CD8-positive, alpha-beta memory T cell (primary cell): ENCODE results near the gene ATF6. TPM values are rescaled to one million over a fixed set of nuclear protein-coding genes. Genes with fewer than 3 reads are reported as not detected.
"Not testable (repeated sequence)": the region's sequence is repeated elsewhere in the genome, so short reads cannot be mapped to it uniquely, and the experiment has no call there.

Experiments
- CTCF ChIA-PET: fragments of 350-600 bp; sonication (Branson Sonifier 250); formaldehyde crosslinking; loops from one replicate; lab custom pipeline; 2021; ENCODE audit warnings: antibody characterized with exemption; lab: Charles Lee
- POLR2A ChIA-PET: fragments of 350-600 bp; sonication (Branson Sonifier 250); formaldehyde crosslinking; loops from one replicate; lab custom pipeline; 2021; ENCODE audit warnings: antibody characterized with exemption; lab: Charles Lee
- DNase-seq, 5 donors: peaks; one replicate each; pipeline versions ENCODE4 v3.0.0 to v3.0.0-alpha.2; 2020 to 2022; ENCODE audit warnings: mixed read lengths in 1 of 5
- H3K27ac ChIP-seq: one replicate; pipeline ENCODE4 v1.7.0; 2013; ENCODE audit warnings: low read depth, mild to moderate bottlenecking, low read length, moderate library complexity
- H3K27me3 ChIP-seq: 2 replicates; pipeline ENCODE4 v1.7.0; 2013; ENCODE audit warnings: low read length, mild to moderate bottlenecking; ENCODE audit not compliant: insufficient read depth, poor library complexity, severe bottlenecking
- H3K36me3 ChIP-seq: 2 replicates; pipeline ENCODE4 v1.7.0; 2013; ENCODE audit warnings: mild to moderate bottlenecking, low read length, moderate library complexity; ENCODE audit not compliant: insufficient read depth
- H3K4me1 ChIP-seq: 2 replicates; pipeline ENCODE4 v1.7.0; 2013; ENCODE audit warnings: mild to moderate bottlenecking, low read length, moderate library complexity; ENCODE audit not compliant: insufficient read depth
- H3K4me3 ChIP-seq: 2 replicates; pipeline ENCODE4 v1.7.0; 2013; ENCODE audit warnings: mild to moderate bottlenecking, low read length
- H3K9me3 ChIP-seq: 2 replicates; pipeline ENCODE4 v1.7.0; 2013; ENCODE audit warnings: mild to moderate bottlenecking, low read length
- H3K27ac Mint-ChIP-seq, 8 donors: one replicate each; pipeline ENCODE4 v1.8.0; 2020 to 2021; ENCODE audit warnings: mixed read lengths in 8 of 8, mild to moderate bottlenecking in 6 of 8, inconsistent platforms in 3 of 8, moderate library complexity in 3 of 8
- H3K27me3 Mint-ChIP-seq, 2 donors: one replicate each; pipeline ENCODE4 v1.8.0; 2020 to 2021; ENCODE audit warnings: mixed read lengths in 2 of 2, mild to moderate bottlenecking in 1 of 2, moderate library complexity in 1 of 2
- H3K36me3 Mint-ChIP-seq, 3 donors: one replicate each; pipeline ENCODE4 v1.8.0; 2020 to 2021; ENCODE audit warnings: mixed read lengths in 3 of 3, inconsistent platforms in 1 of 3, mild to moderate bottlenecking in 1 of 3
- H3K4me1 Mint-ChIP-seq, 3 donors: one replicate each; pipeline ENCODE4 v1.8.0; 2020 to 2021; ENCODE audit warnings: mixed read lengths in 3 of 3, inconsistent platforms in 1 of 3, mild to moderate bottlenecking in 1 of 3
- H3K4me3 Mint-ChIP-seq, 7 donors: one replicate each; pipeline ENCODE4 v1.8.0; 2020 to 2021; ENCODE audit warnings: mixed read lengths in 7 of 7, mild to moderate bottlenecking in 6 of 7, moderate library complexity in 4 of 7, inconsistent platforms in 2 of 7
- H3K9me3 Mint-ChIP-seq, 5 donors: one replicate each; pipeline ENCODE4 v1.8.0; 2020 to 2022; ENCODE audit warnings: mixed read lengths in 5 of 5, mild to moderate bottlenecking in 3 of 5, moderate library complexity in 2 of 5, inconsistent platforms in 1 of 5
- polyA plus RNA-seq: library from polyadenylated mRNA; unstranded; fragments of 300-500 nt; fragmentation: Illumina TruSeq; gene quantifications from one replicate; pipeline ENCODE4 v1.2.3, GENCODE V29; 2021
- total RNA-seq, 2 experiments: library from RNA; stranded (reverse); gene quantifications; one replicate each; pipeline ENCODE4 v1.2.3, GENCODE V29; 2021

ATF6 gene
- total and polyA plus RNA-seq, 3 experiments from 2014 or later, result 14.7 to 22.8 (median 22.4) TPM

GRCh38 chr1:161763522-161764098 is 2.5 kb upstream of the ATF6 start:
- peak in 3 of 5 donors; percentile 33 to 51 (median 51) for DNase-seq
- Histone ChIP-seq H3K4me3 (no peak overlapping the region), H3K27me3 (no peaks in the 10 kb centered on the region), H3K27ac (no peak overlapping the region), H3K9me3 (no peaks in the 10 kb centered on the region), H3K36me3 (no peaks in the 10 kb centered on the region), H3K4me1 (peaks cover 26% of the 10 kb centered on the region)
- Mint-ChIP-seq H3K4me3 (peak overlapping the region; percentile 44 to 87 (median 64)), H3K9me3 (no peaks in the 10 kb centered on the region), H3K27ac (peak overlapping the region in 6 of 8 donors; percentile 1 to 81 (median 57)), H3K36me3 (peaks cover 0 to 16% (median 6%) of the 10 kb centered on the region in 3 donors), H3K4me1 (peaks cover 33 to 41% (median 34%) of the 10 kb centered on the region in 3 donors), H3K27me3 (no peaks in the 10 kb centered on the region)
- ChIA-PET POLR2A (no interaction called here), CTCF (interaction anchor here (0.9 to 1.0 kb wide), 2 partner anchors 9 to 37 kb away, joined by 3 read pairs; no protein-coding TSS in a partner anchor)

- Mint-ChIP-seq H3K4me1 (peaks cover 31 to 39% (median 38%) of the 10 kb centered on the region in 3 donors), H3K9me3 (no peaks in the 10 kb centered on the region), H3K27me3 (no peaks in the 10 kb centered on the region), H3K4me3 (peak overlapping the region in 5 of 7 donors; percentile 37 to 99 (median 97)), H3K36me3 (peaks cover 0 to 12% (median 2%) of the 10 kb centered on the region in 3 donors), H3K27ac (peak overlapping the region in 3 of 8 donors; percentile 30 to 48 (median 43))
- DNase-seq, result no peak
- no peak overlapping the region for H3K27ac ChIP-seq
- no peak overlapping the region for H3K4me3 ChIP-seq
- ChIA-PET CTCF (no interaction called here), POLR2A (no interaction called here)
- H3K4me1 ChIP-seq, result peaks cover 52% of the 10 kb centered on the region
- no peaks in the 10 kb centered on the region for H3K27me3 ChIP-seq
- no peaks in the 10 kb centered on the region for H3K36me3 ChIP-seq
- H3K9me3 ChIP-seq, result no peaks in the 10 kb centered on the region
Measured at GRCh38 chr1:161768461-161768860, 2.3 kb downstream of the ATF6 start.

DNA sequence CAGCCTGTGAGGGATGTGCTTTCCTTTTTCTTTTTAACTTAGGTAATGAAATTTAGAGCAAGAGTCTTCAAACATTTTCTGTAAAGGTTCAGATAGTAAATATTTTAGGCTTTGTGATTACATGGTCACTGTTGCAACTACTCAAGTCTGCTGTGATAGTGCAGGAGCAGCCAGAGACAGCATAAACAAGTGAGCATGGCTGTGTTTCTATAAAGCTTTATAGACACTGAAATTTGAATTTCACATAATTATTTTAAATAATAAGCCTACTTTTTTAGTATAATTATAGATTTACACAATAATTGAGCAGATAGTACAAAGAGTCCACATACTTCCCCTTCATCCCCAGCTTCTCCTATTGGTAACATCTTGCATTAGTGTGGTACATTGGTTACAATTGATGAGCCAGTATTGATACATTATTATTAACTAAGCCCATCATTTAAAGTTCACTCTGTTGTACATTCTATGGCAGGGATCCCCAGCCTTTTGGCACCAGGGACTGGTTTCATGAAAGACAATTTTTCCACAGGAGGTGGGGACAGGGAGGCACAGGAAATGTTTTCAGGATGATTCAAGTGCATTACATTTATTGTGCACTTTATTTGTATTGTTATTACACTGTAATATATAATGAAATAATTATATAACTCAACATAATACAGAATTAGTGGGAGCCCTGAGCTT is 3.0 kb downstream of the ATF6 start:
- H3K4me1 ChIP-seq, result peaks cover 52% of the 10 kb centered on the region
- CTCF ChIA-PET, result no interaction called here
- DNase-seq, result no peak

GRCh38 chr1:161769673-161770045 is 3.5 kb downstream of the ATF6 start:
- H3K9me3 Mint-ChIP-seq, CTCF ChIA-PET, H3K27ac Mint-ChIP-seq, H3K36me3 ChIP-seq, DNase-seq, H3K27me3 ChIP-seq, H3K27ac ChIP-seq, POLR2A ChIA-PET, H3K4me3 ChIP-seq, H3K27me3 Mint-ChIP-seq, H3K9me3 ChIP-seq: not testable (repeated sequence)
- H3K4me3 Mint-ChIP-seq, result peak overlapping the region in 2 of 7 donors; percentile 3 to 84
- peaks cover 26 to 42% (median 33%) of the 10 kb centered on the region in 3 donors for H3K4me1 Mint-ChIP-seq
- H3K4me1 ChIP-seq, result peaks cover 55% of the 10 kb centered on the region
- H3K36me3 Mint-ChIP-seq, result peaks cover 0 to 15% (median 2%) of the 10 kb centered on the region in 3 donors

More for the DNA sequence above, 3.0 kb downstream of the ATF6 start:
- peak overlapping the region in 1 of 7 donors; percentile 11 for H3K4me3 Mint-ChIP-seq
- peak overlapping the region in 1 of 8 donors; percentile 37 for H3K27ac Mint-ChIP-seq
- H3K4me1 Mint-ChIP-seq, result peaks cover 26 to 42% (median 33%) of the 10 kb centered on the region in 3 donors
- no peaks in the 10 kb centered on the region for H3K9me3 ChIP-seq
- POLR2A ChIA-PET, result no interaction called here
- H3K36me3 Mint-ChIP-seq, result peaks cover 0 to 14% (median 2%) of the 10 kb centered on the region in 3 donors
- no peak overlapping the region for H3K27ac ChIP-seq
- H3K27me3 ChIP-seq, result no peaks in the 10 kb centered on the region
- no peak overlapping the region for H3K4me3 ChIP-seq
- no peaks in the 10 kb centered on the region for H3K27me3 Mint-ChIP-seq
- H3K36me3 ChIP-seq, result no peaks in the 10 kb centered on the region
- H3K9me3 Mint-ChIP-seq, result no peaks in the 10 kb centered on the region

DNA sequence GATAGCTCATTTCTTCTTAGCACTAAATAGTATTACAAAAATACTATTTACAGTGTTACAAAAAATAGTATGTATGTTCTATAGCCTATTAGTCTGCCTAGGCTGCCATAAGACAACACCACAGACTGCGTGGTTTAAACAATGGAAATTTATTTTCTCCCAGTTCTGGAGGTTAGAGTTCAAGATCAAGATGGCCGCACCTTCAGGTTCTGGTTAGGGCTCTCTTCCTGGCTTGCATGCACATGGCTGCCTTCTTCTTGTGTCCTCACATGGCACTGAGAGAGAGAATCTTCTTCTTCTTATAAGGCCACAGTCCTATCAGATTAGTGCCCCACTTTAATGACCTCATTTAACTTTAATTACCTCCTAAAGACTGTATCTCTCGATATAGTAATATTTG is 4.1 kb downstream of the ATF6 start:
- Histone ChIP-seq H3K27me3 (no peaks in the 10 kb centered on the region), H3K27ac (no peak overlapping the region), H3K4me3 (no peak overlapping the region), H3K4me1 (peaks cover 61% of the 10 kb centered on the region), H3K9me3 (no peaks in the 10 kb centered on the region), H3K36me3 (no peaks in the 10 kb centered on the region)
- Mint-ChIP-seq H3K4me1 (peaks cover 26 to 40% (median 30%) of the 10 kb centered on the region in 3 donors), H3K27ac (no peak overlapping the region), H3K27me3 (no peaks in the 10 kb centered on the region), H3K36me3 (peaks cover 0 to 15% (median 2%) of the 10 kb centered on the region in 3 donors), H3K9me3 (no peaks in the 10 kb centered on the region), H3K4me3 (peak overlapping the region in 2 of 7 donors; percentile 63 to 84)
- ChIA-PET POLR2A (no interaction called here), CTCF (no interaction called here)
- DNase-seq, result no peak

DNA sequence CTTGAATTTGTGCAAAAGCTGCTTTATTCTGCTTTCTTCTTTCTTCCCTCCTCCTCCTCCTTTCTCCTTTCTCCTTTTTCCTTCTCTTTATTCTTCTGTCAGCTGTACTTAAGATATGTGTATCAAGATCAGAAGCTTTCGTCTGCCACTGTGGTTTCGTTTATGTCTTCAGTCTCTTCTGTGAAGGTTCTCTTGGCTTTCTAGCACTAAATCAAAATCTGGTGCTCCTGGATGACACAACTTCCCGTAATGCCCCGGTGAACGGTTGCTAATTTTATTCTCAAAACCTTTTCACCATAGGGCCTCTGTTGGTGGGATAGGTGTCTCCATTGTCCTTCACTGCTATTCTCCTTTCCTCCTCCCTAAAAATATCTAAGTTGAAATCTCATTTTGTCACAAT is 5.0 kb downstream of the ATF6 start:
- Mint-ChIP-seq H3K36me3 (peaks cover 0 to 12% (median 2%) of the 10 kb centered on the region in 3 donors), H3K9me3 (no peaks in the 10 kb centered on the region), H3K27me3 (no peaks in the 10 kb centered on the region), H3K4me1 (peaks cover 23 to 35% (median 24%) of the 10 kb centered on the region in 3 donors), H3K27ac (no peak overlapping the region), H3K4me3 (no peak overlapping the region)
- Histone ChIP-seq H3K27me3 (no peaks in the 10 kb centered on the region), H3K36me3 (no peaks in the 10 kb centered on the region), H3K4me1 (peaks cover 65% of the 10 kb centered on the region), H3K9me3 (no peaks in the 10 kb centered on the region), H3K27ac (no peak overlapping the region), H3K4me3 (no peak overlapping the region)
- ChIA-PET POLR2A (no interaction called here), CTCF (no interaction called here)
- DNase-seq, result peak in 1 of 5 donors; percentile 12

GRCh38 chr1:161771973-161772372 is 5.9 kb downstream of the ATF6 start:
- peaks cover 15 to 28% (median 16%) of the 10 kb centered on the region in 3 donors for H3K4me1 Mint-ChIP-seq
- H3K27ac ChIP-seq, result no peak overlapping the region
- H3K36me3 Mint-ChIP-seq, result peaks cover 0 to 6% (median 2%) of the 10 kb centered on the region in 3 donors
- no peak overlapping the region for H3K4me3 ChIP-seq
- CTCF ChIA-PET, result interaction anchor here (1.0 kb wide), 1 partner anchor 9 kb away, joined by 3 read pairs; no protein-coding TSS in a partner anchor
- H3K27ac Mint-ChIP-seq, result no peak overlapping the region
- H3K4me3 Mint-ChIP-seq, result no peak overlapping the region
- H3K36me3 ChIP-seq, result no peaks in the 10 kb centered on the region
- H3K27me3 ChIP-seq, result no peaks in the 10 kb centered on the region
- H3K4me1 ChIP-seq, result peaks cover 69% of the 10 kb centered on the region
- no peaks in the 10 kb centered on the region for H3K27me3 Mint-ChIP-seq
- DNase-seq, result no peak
- H3K9me3 Mint-ChIP-seq, result no peaks in the 10 kb centered on the region
- H3K9me3 ChIP-seq, result no peaks in the 10 kb centered on the region
- POLR2A ChIA-PET, result interaction anchor here (0.5 kb wide), 1 partner anchor 29 kb away, joined by 4 read pairs; no protein-coding TSS in a partner anchor

GRCh38 chr1:161772397-161772796 is 6.3 kb downstream of the ATF6 start:
- Mint-ChIP-seq H3K36me3 (peaks cover 0 to 6% (median 2%) of the 10 kb centered on the region in 3 donors), H3K27ac (no peak overlapping the region), H3K4me1 (peaks cover 11 to 25% (median 11%) of the 10 kb centered on the region in 3 donors), H3K9me3 (no peaks in the 10 kb centered on the region), H3K27me3 (no peaks in the 10 kb centered on the region), H3K4me3 (no peak overlapping the region)
- POLR2A ChIA-PET, result no interaction called here
- CTCF ChIA-PET, result interaction anchor here (1.0 kb wide), 1 partner anchor 9 kb away, joined by 3 read pairs; no protein-coding TSS in a partner anchor
- H3K4me1 ChIP-seq, result peaks cover 69% of the 10 kb centered on the region
- H3K27ac ChIP-seq, result no peak overlapping the region
- no peak overlapping the region for H3K4me3 ChIP-seq
- no peaks in the 10 kb centered on the region for H3K27me3 ChIP-seq
- H3K9me3 ChIP-seq, result no peaks in the 10 kb centered on the region
- DNase-seq, result no peak
- H3K36me3 ChIP-seq, result no peaks in the 10 kb centered on the region
